HEK293T (cell line): ENCODE measurements around the gene FBXO9.

Source experiments
- CTCF ChIA-PET: fragments of 350-600 bp; formaldehyde crosslinking; extraction: SDS; loops from one replicate; lab custom pipeline; 2021; ENCODE audit warnings: antibody characterized with exemption, inconsistent platforms; lab: Yijun Ruan, JAX
- POLR2A ChIA-PET: fragments of 350-600 bp; formaldehyde crosslinking; extraction: SDS; loops from one replicate; lab custom pipeline; 2020; ENCODE audit warnings: antibody characterized with exemption, inconsistent platforms; lab: Yijun Ruan, JAX
- DNase-seq: peaks from one replicate; pipeline ENCODE4 v3.0.0; 2012; ENCODE audit warnings: mixed read lengths; ENCODE audit errors: extremely low spot score
- ARNT ChIP-seq: fragments of 450-650 bp; IDR thresholded peaks from 2 replicates; pipeline ENCODE4 v1.6.1; 2017; ENCODE audit warnings: mild to moderate bottlenecking
- BHLHE40 ChIP-seq: fragments of 450-650 bp; IDR thresholded peaks from 2 replicates; pipeline ENCODE4 v1.6.1; 2016; ENCODE audit warnings: mild to moderate bottlenecking, moderate library complexity, borderline replicate concordance
- CTBP1 ChIP-seq: fragments of 450-650 bp; IDR thresholded peaks from 2 replicates; pipeline ENCODE4 v1.6.1; 2016; ENCODE audit warnings: borderline replicate concordance
- ELF4 ChIP-seq: fragments of 450-650 bp; IDR thresholded peaks from 2 replicates; pipeline ENCODE4 v1.6.1; 2017; ENCODE audit warnings: antibody characterized with exemption
- FOXA1 ChIP-seq: fragments of 450-650 bp; IDR thresholded peaks from 2 replicates; pipeline ENCODE4 v1.6.1; 2016; ENCODE audit warnings: mild to moderate bottlenecking
- FOXK2 ChIP-seq: fragments of 450-650 bp; IDR thresholded peaks from 2 replicates; pipeline ENCODE4 v1.6.1; 2016; ENCODE audit warnings: mild to moderate bottlenecking
- FOXM1 ChIP-seq: fragments of 450-650 bp; IDR thresholded peaks from 2 replicates; pipeline ENCODE4 v1.6.1; 2017; ENCODE audit warnings: mild to moderate bottlenecking, borderline replicate concordance
- HDGF ChIP-seq: fragments of 450-650 bp; IDR thresholded peaks from 2 replicates; pipeline ENCODE4 v1.6.1; 2017; ENCODE audit warnings: antibody characterized with exemption, borderline replicate concordance
- L3MBTL2 ChIP-seq: fragments of 450-650 bp; conservative IDR thresholded peaks from 2 replicates; pipeline ENCODE4 v1.6.1; 2016; ENCODE audit warnings: mild to moderate bottlenecking
- LEF1 ChIP-seq: fragments of 450-650 bp; IDR thresholded peaks from 2 replicates; pipeline ENCODE4 v1.6.1; 2017; ENCODE audit warnings: mild to moderate bottlenecking, borderline replicate concordance
- NFRKB ChIP-seq: fragments of 450-650 bp; IDR thresholded peaks from 2 replicates; pipeline ENCODE4 v1.6.1; 2016; ENCODE audit warnings: mild to moderate bottlenecking, moderate library complexity
- SP1 ChIP-seq: fragments of 450-650 bp; IDR thresholded peaks from 2 replicates; pipeline ENCODE4 v1.6.1; 2017
- SUZ12 ChIP-seq: fragments of 450-650 bp; IDR thresholded peaks from 2 replicates; pipeline ENCODE4 v1.6.1; 2016; ENCODE audit warnings: mild to moderate bottlenecking
- TARDBP ChIP-seq: fragments of 450-650 bp; IDR thresholded peaks from 2 replicates; pipeline ENCODE4 v1.6.1; 2016
- ZNF384 ChIP-seq: fragments of 450-650 bp; IDR thresholded peaks from 2 replicates; pipeline ENCODE4 v1.6.1; 2016
- TF ChIP-seq, protein P1 (sequence below): fragments of 450-650 bp; IDR thresholded peaks from 2 replicates; pipeline ENCODE4 v1.6.1; 2016

The FBXO9 gene

DNA sequence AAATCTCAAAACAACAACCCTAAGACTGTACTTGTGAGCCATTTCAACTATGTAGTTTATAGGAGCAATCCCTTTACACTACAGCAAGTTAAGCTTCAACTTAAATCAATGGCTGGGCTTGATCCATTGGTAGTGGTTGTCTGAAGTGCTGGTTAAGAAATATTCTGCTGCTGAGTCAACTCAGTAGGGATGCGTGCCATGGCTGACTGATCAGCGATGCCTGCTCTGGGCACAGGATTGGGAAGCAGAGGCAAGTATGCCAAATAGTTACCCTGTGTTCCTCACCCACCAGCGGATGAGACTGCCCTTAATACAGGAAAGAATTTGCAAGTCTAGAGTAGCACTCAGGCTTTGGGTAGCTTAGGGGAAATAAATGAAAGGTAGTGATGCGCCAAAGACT lies 41.9 kb downstream of the FBXO9 start:
- TF ChIP-seq CTBP1, result no peak
- no peak for TF ChIP-seq FOXK2
- TF ChIP-seq, protein P1, sequence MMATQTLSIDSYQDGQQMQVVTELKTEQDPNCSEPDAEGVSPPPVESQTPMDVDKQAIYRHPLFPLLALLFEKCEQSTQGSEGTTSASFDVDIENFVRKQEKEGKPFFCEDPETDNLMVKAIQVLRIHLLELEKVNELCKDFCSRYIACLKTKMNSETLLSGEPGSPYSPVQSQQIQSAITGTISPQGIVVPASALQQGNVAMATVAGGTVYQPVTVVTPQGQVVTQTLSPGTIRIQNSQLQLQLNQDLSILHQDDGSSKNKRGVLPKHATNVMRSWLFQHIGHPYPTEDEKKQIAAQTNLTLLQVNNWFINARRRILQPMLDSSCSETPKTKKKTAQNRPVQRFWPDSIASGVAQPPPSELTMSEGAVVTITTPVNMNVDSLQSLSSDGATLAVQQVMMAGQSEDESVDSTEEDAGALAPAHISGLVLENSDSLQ, result no peak
- no peak for TF ChIP-seq BHLHE40
- TF ChIP-seq FOXA1, result no peak
- no peak for TF ChIP-seq L3MBTL2
- TF ChIP-seq FOXM1, result no peak
- TF ChIP-seq ZNF384, result no peak
- no peak for TF ChIP-seq NFRKB
- no peak for TF ChIP-seq ARNT
- no peak for TF ChIP-seq SP1
- no peak for TF ChIP-seq SUZ12
- TF ChIP-seq HDGF, result no peak
- TF ChIP-seq ELF4, result no peak
- no peak for TF ChIP-seq TARDBP
- no peak for TF ChIP-seq LEF1
- CTCF ChIA-PET, result no interaction called here
- no peak for DNase-seq
- POLR2A ChIA-PET, result no interaction called here

DNA sequence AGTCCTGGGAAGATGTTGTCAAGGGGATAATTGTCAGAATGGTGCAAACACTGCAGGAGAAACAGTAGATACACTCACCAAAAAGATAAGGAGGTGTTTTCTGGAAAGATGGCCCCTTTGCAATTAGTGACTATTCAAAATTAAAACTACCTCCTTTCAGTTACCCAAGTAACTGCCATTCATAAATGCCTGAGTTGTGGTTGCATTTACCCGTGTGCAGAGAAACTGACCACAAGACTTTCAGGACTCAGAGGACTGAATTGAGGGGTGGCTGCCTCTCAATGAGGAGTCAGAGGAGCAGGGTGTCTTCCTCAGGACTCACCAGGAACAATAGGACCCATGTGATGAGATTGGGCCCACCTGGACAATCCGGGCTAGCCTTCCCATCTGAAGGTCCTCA lies 44.4 kb downstream of the FBXO9 start:
- CTCF ChIA-PET, result no interaction called here
- POLR2A ChIA-PET, result no interaction called here
- DNase-seq, result no peak
- no peak for TF ChIP-seq NFRKB
- TF ChIP-seq L3MBTL2, result no peak
- TF ChIP-seq SP1, result no peak
- no peak for TF ChIP-seq FOXM1
- TF ChIP-seq BHLHE40, result no peak
- TF ChIP-seq, protein P1, result no peak
- no peak for TF ChIP-seq FOXK2
- TF ChIP-seq TARDBP, result no peak
- no peak for TF ChIP-seq HDGF
- no peak for TF ChIP-seq CTBP1
- TF ChIP-seq ZNF384, result no peak
- no peak for TF ChIP-seq ELF4
- no peak for TF ChIP-seq FOXA1
- TF ChIP-seq SUZ12, result no peak
- TF ChIP-seq LEF1, result no peak
- TF ChIP-seq ARNT, result no peak

DNA sequence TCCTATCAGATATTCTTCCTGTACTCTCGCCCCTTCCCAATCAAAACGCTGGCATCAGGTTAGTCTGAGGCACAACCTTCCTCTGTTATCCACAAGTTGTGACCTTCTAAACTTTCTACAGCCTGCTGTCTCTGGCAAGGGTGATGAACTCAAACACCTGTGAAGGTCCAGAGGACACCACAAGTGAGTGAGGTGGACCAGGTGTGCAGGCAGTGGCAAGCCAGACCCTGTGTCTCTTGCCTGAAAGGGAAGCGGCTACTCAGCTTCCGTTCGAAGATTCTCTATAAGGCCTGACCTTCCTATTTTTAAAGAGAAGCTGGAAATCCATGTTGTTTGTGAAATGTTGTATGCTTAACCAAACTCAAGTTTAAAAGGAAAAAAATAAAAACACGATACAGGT lies 46.7 kb downstream of the FBXO9 start:
- CTCF ChIA-PET, result interaction anchor here (1.2 kb wide), 1 partner anchor 371 kb away, joined by 3 read pairs; no protein-coding TSS in a partner anchor
- POLR2A ChIA-PET, result no interaction called here
- DNase-seq, result no peak
- TF ChIP-seq SP1, result no peak

DNA sequence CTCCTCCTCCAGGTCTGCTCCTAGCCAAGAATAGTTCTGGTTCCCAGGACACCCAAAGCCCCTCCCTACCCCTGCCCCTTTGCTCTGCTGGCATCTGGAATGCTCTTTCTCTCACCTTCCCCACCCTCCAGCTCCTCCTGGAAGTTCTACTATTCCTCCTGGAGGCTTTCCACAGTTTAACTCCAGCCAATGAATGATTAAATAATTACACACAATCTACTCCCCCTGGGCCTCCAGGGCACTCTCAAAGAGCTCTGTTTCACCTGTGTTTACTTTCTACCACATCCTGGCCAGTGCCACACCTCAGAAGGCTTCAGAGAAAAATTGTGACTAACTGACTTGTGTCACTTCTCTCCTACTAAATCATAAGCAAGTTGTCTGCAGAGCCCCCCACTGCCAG lies 47.2 kb downstream of the FBXO9 start:
- POLR2A ChIA-PET, result no interaction called here
- no peak for TF ChIP-seq BHLHE40
- TF ChIP-seq ZNF384, result no peak
- TF ChIP-seq HDGF, result no peak
- no peak for TF ChIP-seq SP1
- no peak for TF ChIP-seq LEF1
- TF ChIP-seq NFRKB, result no peak
- TF ChIP-seq ARNT, result no peak
- TF ChIP-seq, protein P1, result no peak
- no peak for TF ChIP-seq TARDBP
- TF ChIP-seq CTBP1, result no peak
- no peak for TF ChIP-seq FOXK2
- no peak for TF ChIP-seq L3MBTL2
- no peak for TF ChIP-seq FOXM1
- TF ChIP-seq FOXA1, result no peak
- no peak for TF ChIP-seq SUZ12
- no peak for DNase-seq
- CTCF ChIA-PET, result interaction anchor here (1.2 kb wide), 1 partner anchor 371 kb away, joined by 3 read pairs; no protein-coding TSS in a partner anchor

DNA sequence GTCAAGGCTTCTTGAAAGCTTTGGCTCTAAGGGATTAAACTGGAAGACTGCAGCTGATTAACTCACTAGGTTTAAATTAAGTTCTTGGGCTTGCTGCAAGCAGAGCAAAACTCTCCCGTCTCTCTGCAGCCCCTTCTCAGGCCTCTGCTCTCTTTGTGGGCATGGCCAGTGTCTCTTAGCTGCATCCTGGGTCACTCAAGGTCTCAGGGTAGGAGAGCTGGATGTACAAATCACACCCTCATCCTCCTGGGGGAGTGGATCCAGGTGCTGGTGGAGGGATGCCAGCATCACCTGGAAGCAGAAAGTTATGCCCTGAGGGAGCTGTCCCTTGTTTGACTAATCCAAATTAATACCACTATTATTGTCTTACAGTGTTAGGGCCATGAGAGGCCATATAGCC lies 47.7 kb downstream of the FBXO9 start:
- no peak for DNase-seq
- ChIA-PET CTCF (interaction anchor here (1.2 kb wide), 1 partner anchor 370 kb away, joined by 3 read pairs; no protein-coding TSS in a partner anchor), POLR2A (no interaction called here)
- TF ChIP-seq L3MBTL2 (no peak), FOXA1 (no peak), ARNT (no peak), LEF1 (no peak), ZNF384 (no peak), CTBP1 (no peak), BHLHE40 (no peak), SP1 (no peak), SUZ12 (no peak), FOXM1 (no peak), FOXK2 (no peak), ELF4 (no peak), HDGF (no peak), TARDBP (no peak)
- TF ChIP-seq, protein P1, result no peak

DNA sequence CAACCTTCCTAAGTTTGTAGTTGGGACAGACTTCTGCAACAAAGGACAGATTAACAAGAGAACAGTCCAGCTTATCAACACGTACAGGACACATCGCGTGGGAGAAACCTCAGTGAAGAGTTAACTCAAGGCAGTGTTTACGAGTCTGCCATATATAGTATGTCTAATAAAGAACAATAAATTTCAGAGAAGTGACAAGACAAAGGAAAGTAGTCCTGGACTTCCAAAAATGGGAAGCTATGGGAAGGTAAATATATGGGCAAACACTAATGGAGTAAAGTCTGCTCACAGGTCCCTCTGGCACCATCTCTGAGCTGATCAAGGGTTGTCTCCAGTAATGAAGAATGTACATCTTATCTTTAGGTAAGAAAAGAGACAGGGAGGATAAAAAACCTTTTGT lies 48.5 kb downstream of the FBXO9 start:
- TF ChIP-seq SUZ12 (no peak), FOXM1 (no peak), ELF4 (no peak), ZNF384 (no peak), TARDBP (no peak), ARNT (no peak)
- no peak for DNase-seq
- CTCF ChIA-PET, result interaction anchor here (0.7 kb wide), 1 partner anchor 47 kb away, joined by 3 read pairs; no protein-coding TSS in a partner anchor
- POLR2A ChIA-PET, result no interaction called here
